Left lung (tissue), 10 donors: ENCODE data around the gene KIAA0513. TPM values are rescaled to one million over a fixed set of nuclear protein-coding genes. Genes with fewer than 3 reads are reported as not detected.

Source experiments
- ATAC-seq: fragments of 200-7000 bp; cut with Tn5 transposase; one replicate; pipeline ENCODE4 v1.9.1; 2020; ENCODE audit warnings: moderate library complexity
- DNase-seq, 4 donors: peaks; one replicate each; pipeline ENCODE4 v3.0.0-alpha.2; 2013 to 2020
- H3K27ac ChIP-seq, 2 donors: fragments of 200-600 bp; sonication (generic) in 1 of 2; one replicate each; pipeline versions ENCODE4 v1.5.0 to v1.8.0; 2020 to 2021
- H3K27me3 ChIP-seq, 2 donors: fragments of 200-600 bp; sonication (generic) in 1 of 2; one replicate each; pipeline versions ENCODE4 v1.5.0 to v1.8.0; 2020 to 2021
- H3K36me3 ChIP-seq, 2 donors: fragments of 200-600 bp; sonication (generic) in 1 of 2; one replicate each; pipeline versions ENCODE4 v1.5.0 to v1.8.0; 2020 to 2021
- H3K4me1 ChIP-seq, 2 donors: fragments of 200-600 bp; one replicate each; pipeline ENCODE4 v1.8.0; 2021
- H3K4me3 ChIP-seq, 2 donors: fragments of 200-600 bp; sonication (generic) in 1 of 2; one replicate each; pipeline versions ENCODE4 v1.5.0 to v1.8.0; 2020 to 2021; ENCODE audit warnings: mild to moderate bottlenecking in 1 of 2
- H3K9me3 ChIP-seq, 2 donors: fragments of 200-600 bp; sonication (generic) in 1 of 2; one replicate each; pipeline versions ENCODE4 v1.5.0 to v1.8.0; 2020 to 2021
- CTCF ChIP-seq, 2 donors: fragments of 200-600 bp; sonication (generic) in 1 of 2; IDR thresholded peaks; one replicate each; pipeline versions ENCODE4 v1.5.0 to v1.8.0; 2021; ENCODE audit warnings: antibody characterized with exemption in 2 of 2
- intact Hi-C, 2 donors: fragments of 100-400 bp; cut with DNase I; formaldehyde crosslinking; loops; one replicate each; pipeline versions ENCODE4 v1.11.2 to v1.14.2; 2022
- polyA plus RNA-seq, 6 donors: library from polyadenylated mRNA; unstranded; fragments of 120-200 nt; gene quantifications; one replicate each; pipeline ENCODE4 v1.2.1, GENCODE V29; 2013; ENCODE audit not compliant: insufficient read length in 6 of 6
- total RNA-seq, 2 donors: library from RNA; stranded (reverse); fragmentation: NEBNext Ultra II Directional; extraction: Animal tissue kit (Norgen Biotek cat#: 25700); gene quantifications; one replicate each; pipeline ENCODE4 v1.2.1, GENCODE V29; 2021
- donor health status: DM: no; HTN: yes; CAD: no.
- donor health status: DM: no; HTN: no; CAD: no.

The KIAA0513 gene
- total and polyA plus RNA-seq, 8 donors = 4.4 to 31.7 (median 7.6) TPM

GRCh38 chr16:85091522-85091910 is 63.9 kb downstream of the KIAA0513 start:
- no peak for ATAC-seq
- Histone ChIP-seq H3K4me1 (peaks cover 5 to 23% of the 10 kb centered on the region in 2 donors), H3K36me3 (peaks cover 0 to 39% of the 10 kb centered on the region in 2 donors), H3K27ac (no peak overlapping the region), H3K27me3 (peaks cover 0 to 16% of the 10 kb centered on the region in 2 donors), H3K9me3 (no peaks in the 10 kb centered on the region), H3K4me3 (no peak overlapping the region)
- TF ChIP-seq CTCF (IDR thresholded peaks at IDR 0.05) = no peak
- intact Hi-C loops = no loop called here
- DNase-seq = no peak

GRCh38 chr16:85092309-85092708 is 64.7 kb downstream of the KIAA0513 start:
- ATAC-seq (no peak), DNase-seq (peak in 1 of 4 donors; percentile 46)
- Histone ChIP-seq H3K27me3 (peaks cover 0 to 24% of the 10 kb centered on the region in 2 donors), H3K36me3 (peaks cover 0 to 31% of the 10 kb centered on the region in 2 donors), H3K27ac (no peak overlapping the region), H3K9me3 (no peaks in the 10 kb centered on the region), H3K4me3 (no peak overlapping the region), H3K4me1 (peaks cover 5 to 23% of the 10 kb centered on the region in 2 donors)
- intact Hi-C loops = no loop called here
- TF ChIP-seq CTCF (IDR thresholded peaks at IDR 0.05) = no peak

- TF ChIP-seq CTCF (IDR thresholded peaks at IDR 0.05) = no peak
- Histone ChIP-seq H3K27ac (no peak overlapping the region), H3K4me3 (no peak overlapping the region), H3K36me3 (peaks cover 0 to 26% of the 10 kb centered on the region in 2 donors), H3K4me1 (peaks cover 5 to 23% of the 10 kb centered on the region in 2 donors), H3K9me3 (no peaks in the 10 kb centered on the region), H3K27me3 (peaks cover 0 to 25% of the 10 kb centered on the region in 2 donors)
- intact Hi-C loops = no loop called here
- ATAC-seq (no peak), DNase-seq (peak in 1 of 4 donors; percentile 67)
These were observed 65.3 kb downstream of the KIAA0513 start for GRCh38 chr16:85092851-85093250.

- intact Hi-C loops = no loop called here
- Histone ChIP-seq H3K4me1 (peaks cover 5 to 23% of the 10 kb centered on the region in 2 donors), H3K27me3 (peaks cover 0 to 25% of the 10 kb centered on the region in 2 donors)
These were observed 66.1 kb downstream of the KIAA0513 start for GRCh38 chr16:85093705-85094104.

More at GRCh38 chr16:85093705-85094104, 66.1 kb downstream of the KIAA0513 start:
- no peak overlapping the region for H3K4me3 ChIP-seq
- DNase-seq = no peak
- no peaks in the 10 kb centered on the region for H3K9me3 ChIP-seq
- H3K36me3 ChIP-seq = peaks cover 0 to 17% of the 10 kb centered on the region in 2 donors
- no peak overlapping the region for H3K27ac ChIP-seq
- ATAC-seq = no peak
- TF ChIP-seq CTCF (IDR thresholded peaks at IDR 0.05) = no peak
